ENCODE data around the gene SLC29A1.

- TF ChIP-seq CTCF (IDR thresholded peaks at IDR 0.05; ENCODE audit: borderline replicate concordance, extremely low read depth, low read length, poor library complexity, severe bottlenecking): no peak
- no peak for TF ChIP-seq EZH2 (IDR thresholded peaks at IDR 0.05; ENCODE audit: borderline replicate concordance, low read depth, low read length, severe bottlenecking)
Observed at GRCh38 chr6:44267252-44267651, 43.9 kb downstream of the SLC29A1 start.

Measured in DND-41 (cell line).